DND-41 (cell line): Measurements from ENCODE around the gene GPR18.

Experiments used
- CTCF ChIP-seq: IDR thresholded peaks from 2 replicates; pipeline ENCODE4 v1.5.1; 2012; ENCODE audit warnings: borderline replicate concordance, low read length, moderate library complexity, mild to moderate bottlenecking; ENCODE audit not compliant: poor library complexity, severe bottlenecking; ENCODE audit errors: extremely low read depth
- EZH2 ChIP-seq: IDR thresholded peaks from 3 replicates; pipeline ENCODE4 v1.6.1; 2012; ENCODE audit warnings: borderline replicate concordance, low read depth, mild to moderate bottlenecking, moderate library complexity, low read length, inconsistent platforms; ENCODE audit not compliant: severe bottlenecking

GRCh38 chr13:99207511-99207910 lies 50.7 kb downstream of the GPR18 start:
- TF ChIP-seq CTCF (no peak), EZH2 (no peak)
